ENCODE results near the gene TXLNA. TPM values are rescaled to one million over a fixed set of nuclear protein-coding genes. Genes with fewer than 3 reads are reported as not detected.
A peak's percentile ranks its signal among the peaks of the same experiment; 100 is the strongest.

The TXLNA gene
- total RNA-seq, 2 experiments from 2014 or later, result 64.1 to 65.8 TPM

DNA sequence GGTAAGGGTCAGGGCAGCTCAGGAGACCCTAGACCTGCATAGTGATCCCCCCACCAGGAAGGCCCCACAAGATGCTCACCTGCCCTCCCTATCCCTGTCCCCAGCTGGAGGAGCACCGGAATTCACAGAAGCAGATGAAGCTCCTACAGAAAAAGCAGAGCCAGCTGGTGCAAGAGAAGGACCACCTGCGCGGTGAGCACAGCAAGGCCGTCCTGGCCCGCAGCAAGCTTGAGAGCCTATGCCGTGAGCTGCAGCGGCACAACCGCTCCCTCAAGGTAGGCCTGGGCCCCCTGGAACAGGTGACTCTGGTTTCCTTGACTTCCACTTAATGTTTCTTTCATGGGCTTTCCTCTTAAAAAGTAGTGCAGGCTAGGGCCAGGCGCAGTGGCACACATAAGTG is 8.4 kb downstream of the TXLNA start:
- H3K27ac Mint-ChIP-seq, result no peak overlapping the region
- no peak overlapping the region for H3K4me3 Mint-ChIP-seq
- no peak for DNase-seq
- no peaks in the 10 kb centered on the region for H3K9me3 Mint-ChIP-seq
- no peaks in the 10 kb centered on the region for H3K27me3 Mint-ChIP-seq
- peaks cover 39% of the 10 kb centered on the region for H3K4me1 Mint-ChIP-seq
- H3K36me3 Mint-ChIP-seq (ENCODE audit: low read depth), result peaks cover 70% of the 10 kb centered on the region
- CTCF ChIA-PET, result interaction anchor here (3.2 kb wide), 1 partner anchor 9 kb away, joined by 9 read pairs; no protein-coding TSS in a partner anchor
- POLR2A ChIA-PET, result no interaction called here

DNA sequence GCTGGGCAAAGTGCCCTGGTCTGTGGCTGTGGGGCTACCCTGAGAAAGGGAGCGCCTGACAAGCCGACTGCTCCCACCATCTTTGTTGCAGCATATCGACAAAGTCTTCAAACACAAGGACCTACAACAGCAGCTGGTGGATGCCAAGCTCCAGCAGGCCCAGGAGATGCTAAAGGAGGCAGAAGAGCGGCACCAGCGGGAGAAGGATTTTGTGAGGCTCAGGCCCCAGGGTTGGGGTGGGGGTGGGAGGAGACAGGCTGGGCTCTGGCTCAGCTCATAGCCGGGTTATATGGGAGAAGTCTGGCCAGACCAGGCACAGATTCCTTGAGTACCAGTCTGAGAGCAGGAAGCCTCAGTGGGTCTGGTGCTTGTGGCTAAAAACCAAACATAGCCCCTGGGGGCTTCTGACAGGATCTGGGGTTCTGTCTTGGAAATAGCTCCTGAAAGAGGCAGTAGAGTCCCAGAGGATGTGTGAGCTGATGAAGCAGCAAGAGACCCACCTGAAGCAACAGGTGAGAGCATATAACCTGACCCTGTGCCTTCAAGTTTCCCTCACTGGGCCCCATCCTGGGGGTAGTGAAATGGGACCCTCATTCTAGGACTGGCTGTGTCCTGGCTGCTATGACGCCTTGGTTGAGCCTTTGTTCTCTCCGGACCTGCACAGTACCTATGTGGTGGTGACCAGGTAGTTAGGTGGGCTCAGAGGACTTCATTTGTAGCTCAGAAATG is 12.9 kb downstream of the TXLNA start:
- DNase-seq, result no peak
- ChIA-PET CTCF (interaction anchor here (0.6 to 1.1 kb wide), 4 partner anchors 12 to 56 kb away, joined by 3 read pairs; no protein-coding TSS in a partner anchor), POLR2A (interaction anchor here (0.6 kb wide), 1 partner anchor 81 kb away, joined by 3 read pairs; no protein-coding TSS in a partner anchor)
- Mint-ChIP-seq H3K4me1 (peaks cover 54% of the 10 kb centered on the region), H3K4me3 (no peak overlapping the region), H3K9me3 (no peaks in the 10 kb centered on the region), H3K36me3 (ENCODE audit: low read depth) (peaks cover 88% of the 10 kb centered on the region), H3K27me3 (no peaks in the 10 kb centered on the region), H3K27ac (no peak overlapping the region)

DNA sequence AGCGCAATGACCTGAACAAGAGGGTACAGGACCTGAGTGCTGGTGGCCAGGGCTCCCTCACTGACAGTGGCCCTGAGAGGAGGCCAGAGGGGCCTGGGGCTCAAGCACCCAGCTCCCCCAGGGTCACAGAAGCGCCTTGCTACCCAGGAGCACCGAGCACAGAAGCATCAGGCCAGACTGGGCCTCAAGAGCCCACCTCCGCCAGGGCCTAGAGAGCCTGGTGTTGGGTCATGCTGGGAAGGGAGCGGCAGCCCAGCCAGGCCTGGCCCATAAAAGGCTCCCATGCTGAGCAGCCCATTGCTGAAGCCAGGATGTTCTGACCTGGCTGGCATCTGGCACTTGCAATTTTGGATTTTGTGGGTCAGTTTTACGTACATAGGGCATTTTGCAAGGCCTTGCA is 15.5 kb downstream of the TXLNA start:
- H3K4me1 Mint-ChIP-seq, result peaks cover 71% of the 10 kb centered on the region
- ChIA-PET POLR2A (interaction anchor here (0.6 kb wide), 1 partner anchor 13 kb away, joined by 9 read pairs; no protein-coding TSS in a partner anchor), CTCF (interaction anchor here (0.8 kb wide), 1 partner anchor 15 kb away, joined by 3 read pairs; the partner anchor contains the start of gene TXLNA)

DNA sequence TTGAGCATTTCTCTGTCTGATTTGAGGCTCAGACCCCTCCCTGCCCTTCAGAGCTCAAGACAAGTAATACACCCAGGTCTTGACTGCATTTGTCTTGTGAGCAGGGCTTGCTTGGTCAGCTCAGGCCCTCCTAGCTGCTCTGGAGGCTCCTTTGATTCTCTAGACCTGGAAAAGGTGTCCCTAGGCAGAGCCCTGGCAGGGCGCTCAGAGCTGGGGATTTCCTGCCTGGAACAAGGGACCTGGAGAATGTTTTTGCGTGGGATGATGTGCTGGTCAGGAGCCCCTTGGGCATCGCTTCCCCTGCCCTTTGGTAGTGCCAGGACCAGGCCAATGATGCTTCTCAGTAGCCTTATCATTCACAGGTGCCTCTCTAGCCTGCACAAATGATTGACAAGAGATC is 16.1 kb downstream of the TXLNA start:
- H3K27ac Mint-ChIP-seq, result peak overlapping the region; percentile 46

More for the DNA sequence above, 15.5 kb downstream of the TXLNA start:
- Mint-ChIP-seq H3K4me3 (no peak overlapping the region), H3K9me3 (no peaks in the 10 kb centered on the region), H3K27ac (peak overlapping the region; percentile 46), H3K27me3 (no peaks in the 10 kb centered on the region), H3K36me3 (ENCODE audit: low read depth) (peaks cover 78% of the 10 kb centered on the region)
- DNase-seq, result no peak

DNA sequence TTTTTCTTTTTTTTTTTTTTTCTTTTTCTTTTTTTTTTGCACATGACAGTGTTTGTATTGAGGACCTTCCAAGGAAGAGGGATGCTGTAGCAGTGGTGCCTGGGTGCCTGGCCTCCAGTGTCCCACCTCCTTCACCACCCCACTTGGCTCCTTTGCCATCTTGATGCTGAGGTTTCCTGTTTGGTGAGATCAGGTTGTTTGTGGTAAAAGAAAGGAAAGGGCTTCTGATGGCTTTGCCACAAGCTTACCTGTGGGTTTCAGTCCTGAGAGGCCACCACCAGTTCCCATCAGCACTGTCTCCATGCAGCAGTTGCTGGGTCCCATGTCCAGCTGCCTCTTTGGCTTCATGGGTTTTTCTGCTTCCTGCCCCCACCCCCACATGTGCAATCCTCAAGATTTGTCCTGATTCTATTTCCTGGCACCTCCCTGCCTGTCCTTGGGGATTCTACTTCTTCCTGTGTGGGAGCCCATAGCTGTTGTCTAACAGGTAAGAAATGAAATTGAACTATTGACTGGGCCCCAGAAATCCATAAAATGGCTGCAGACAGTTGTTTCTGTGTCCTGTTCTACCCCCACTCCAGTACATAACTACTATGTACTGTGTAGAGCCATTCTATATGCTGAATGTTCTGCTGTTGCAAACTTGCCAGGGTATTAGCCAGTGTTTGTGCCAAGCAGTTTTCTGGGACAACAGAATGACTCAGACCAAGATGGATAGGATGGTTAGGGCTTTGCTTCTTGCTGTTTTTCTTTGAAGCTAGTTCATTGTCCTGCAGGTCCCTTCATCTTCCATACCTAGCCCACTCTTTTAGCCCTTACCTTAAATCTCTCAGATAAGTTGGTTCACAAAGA is 16.7 kb downstream of the TXLNA start:
- POLR2A ChIA-PET, result no interaction called here
- Mint-ChIP-seq H3K4me1 (peaks cover 76% of the 10 kb centered on the region), H3K27me3 (no peaks in the 10 kb centered on the region), H3K36me3 (ENCODE audit: low read depth) (peaks cover 69% of the 10 kb centered on the region), H3K9me3 (no peaks in the 10 kb centered on the region), H3K27ac (peak overlapping the region; percentile 78), H3K4me3 (peak overlapping the region; percentile 60)
- DNase-seq, result peak; percentile 55
- CTCF ChIA-PET, result interaction anchor here (0.5 to 2.5 kb wide), 7 partner anchors 9 to 375 kb away, joined by 3 to 12 read pairs (median 4); partner anchors contain the start of genes IQCC and TXLNA

More for the DNA sequence above, 16.1 kb downstream of the TXLNA start:
- H3K4me1 Mint-ChIP-seq, result peaks cover 76% of the 10 kb centered on the region
- no peak for DNase-seq
- POLR2A ChIA-PET, result no interaction called here
- CTCF ChIA-PET, result interaction anchor here (0.5 to 0.8 kb wide), 2 partner anchors 15 to 374 kb away, joined by 3 read pairs; partner anchors contain the start of gene TXLNA
- no peaks in the 10 kb centered on the region for H3K27me3 Mint-ChIP-seq
- H3K9me3 Mint-ChIP-seq, result no peaks in the 10 kb centered on the region
- H3K36me3 Mint-ChIP-seq (ENCODE audit: low read depth), result peaks cover 73% of the 10 kb centered on the region
- H3K4me3 Mint-ChIP-seq, result peak overlapping the region; percentile 60

DNA sequence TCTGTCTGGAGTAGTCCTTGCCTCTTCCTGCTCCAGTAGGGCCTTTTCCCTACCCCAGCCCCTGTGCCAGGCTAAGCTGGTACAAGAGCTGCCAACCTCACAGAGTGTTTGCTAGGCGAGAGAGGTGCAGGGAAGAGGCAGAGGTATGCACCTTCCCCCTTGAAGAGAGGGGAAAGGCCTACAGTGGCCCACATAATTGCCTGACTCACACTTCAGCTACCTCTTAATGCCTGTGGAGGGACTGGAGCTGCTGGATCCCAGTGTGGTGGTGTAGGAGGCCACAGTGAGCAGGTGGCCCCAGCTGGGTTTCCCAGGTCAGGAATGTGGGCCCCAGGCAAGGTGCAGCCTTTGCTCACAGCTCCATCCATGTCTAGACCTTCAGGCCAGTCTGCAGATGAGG is 17.6 kb downstream of the TXLNA start:
- ChIA-PET CTCF (interaction anchor here (0.6 to 2.5 kb wide), 7 partner anchors 9 to 161 kb away, joined by 3 to 12 read pairs (median 9); partner anchors contain the start of genes FAM167B, IQCC and TXLNA), POLR2A (interaction anchor here (0.6 kb wide), 2 partner anchors 14 to 201 kb away, joined by 5 read pairs; no protein-coding TSS in a partner anchor)
- peaks cover 65% of the 10 kb centered on the region for H3K36me3 Mint-ChIP-seq (ENCODE audit: low read depth)
- no peaks in the 10 kb centered on the region for H3K9me3 Mint-ChIP-seq
- H3K4me3 Mint-ChIP-seq, result no peak overlapping the region
- H3K4me1 Mint-ChIP-seq, result peaks cover 81% of the 10 kb centered on the region
- no peak overlapping the region for H3K27ac Mint-ChIP-seq
- no peaks in the 10 kb centered on the region for H3K27me3 Mint-ChIP-seq
- DNase-seq, result no peak

DNA sequence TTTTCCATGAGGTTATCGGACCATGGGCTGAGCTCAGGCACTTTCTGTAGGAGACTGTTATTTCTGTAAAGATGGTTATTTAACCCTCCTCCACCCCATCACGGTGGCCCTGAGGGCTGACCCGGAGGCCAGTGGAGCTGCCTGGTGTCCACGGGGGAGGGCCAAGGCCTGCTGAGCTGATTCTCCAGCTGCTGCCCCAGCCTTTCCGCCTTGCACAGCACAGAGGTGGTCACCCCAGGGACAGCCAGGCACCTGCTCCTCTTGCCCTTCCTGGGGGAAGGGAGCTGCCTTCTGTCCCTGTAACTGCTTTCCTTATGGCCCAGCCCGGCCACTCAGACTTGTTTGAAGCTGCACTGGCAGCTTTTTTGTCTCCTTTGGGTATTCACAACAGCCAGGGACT is 18.4 kb downstream of the TXLNA start:
- H3K4me3 Mint-ChIP-seq, result no peak overlapping the region
- H3K27ac Mint-ChIP-seq, result no peak overlapping the region
- no peaks in the 10 kb centered on the region for H3K27me3 Mint-ChIP-seq
- POLR2A ChIA-PET, result interaction anchor here (0.6 kb wide), 3 partner anchors 15 to 200 kb away, joined by 3 to 5 read pairs (median 5); no protein-coding TSS in a partner anchor
- CTCF ChIA-PET, result interaction anchor here (0.6 to 2.5 kb wide), 7 partner anchors 10 to 162 kb away, joined by 3 to 12 read pairs (median 9); partner anchors contain the start of genes FAM167B and TXLNA
- peaks cover 61% of the 10 kb centered on the region for H3K36me3 Mint-ChIP-seq (ENCODE audit: low read depth)
- H3K4me1 Mint-ChIP-seq, result peaks cover 86% of the 10 kb centered on the region
- H3K9me3 Mint-ChIP-seq, result no peaks in the 10 kb centered on the region
- no peak for DNase-seq

DNA sequence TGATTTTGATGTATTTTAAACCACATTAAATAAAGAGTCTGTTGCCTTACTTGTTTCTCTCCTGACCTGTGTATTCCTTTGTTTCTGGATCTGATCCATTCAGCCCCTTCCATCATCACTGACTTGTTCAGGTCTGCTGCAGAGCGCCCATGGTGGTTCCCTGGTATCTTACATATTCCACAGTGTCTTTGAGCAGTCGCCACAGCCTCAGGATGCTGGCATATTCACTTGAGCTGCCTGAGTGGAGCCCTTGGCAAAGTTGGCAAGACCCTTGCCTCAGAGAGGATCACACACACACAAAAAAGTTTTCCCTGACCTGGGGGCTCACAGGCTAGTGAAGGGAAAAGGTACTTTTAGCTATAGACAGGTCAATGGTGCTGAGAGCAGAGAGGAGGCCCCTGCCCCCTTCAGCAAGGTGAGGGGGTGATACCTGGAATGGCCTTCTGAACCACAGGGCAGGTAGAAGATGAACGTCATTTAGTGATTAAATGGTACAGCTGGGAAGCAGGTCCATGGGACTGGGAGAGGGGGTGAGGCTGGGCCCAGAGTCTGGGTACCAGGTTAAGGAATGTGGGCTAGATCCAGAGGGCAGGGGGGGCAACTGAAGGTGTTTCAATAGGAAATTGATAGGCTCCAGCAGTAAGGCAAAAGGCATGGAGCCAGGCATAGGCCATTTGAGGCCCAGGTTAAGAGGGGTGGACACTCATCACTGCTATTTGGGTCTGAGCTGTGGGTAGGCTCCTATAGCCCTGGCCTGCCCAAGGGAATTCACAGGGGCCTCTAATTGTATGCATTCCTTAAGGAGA is 19.0 kb downstream of the TXLNA start:
- POLR2A ChIA-PET, result interaction anchor here (0.6 kb wide), 1 partner anchor 96 kb away, joined by 3 read pairs; no protein-coding TSS in a partner anchor

DNA sequence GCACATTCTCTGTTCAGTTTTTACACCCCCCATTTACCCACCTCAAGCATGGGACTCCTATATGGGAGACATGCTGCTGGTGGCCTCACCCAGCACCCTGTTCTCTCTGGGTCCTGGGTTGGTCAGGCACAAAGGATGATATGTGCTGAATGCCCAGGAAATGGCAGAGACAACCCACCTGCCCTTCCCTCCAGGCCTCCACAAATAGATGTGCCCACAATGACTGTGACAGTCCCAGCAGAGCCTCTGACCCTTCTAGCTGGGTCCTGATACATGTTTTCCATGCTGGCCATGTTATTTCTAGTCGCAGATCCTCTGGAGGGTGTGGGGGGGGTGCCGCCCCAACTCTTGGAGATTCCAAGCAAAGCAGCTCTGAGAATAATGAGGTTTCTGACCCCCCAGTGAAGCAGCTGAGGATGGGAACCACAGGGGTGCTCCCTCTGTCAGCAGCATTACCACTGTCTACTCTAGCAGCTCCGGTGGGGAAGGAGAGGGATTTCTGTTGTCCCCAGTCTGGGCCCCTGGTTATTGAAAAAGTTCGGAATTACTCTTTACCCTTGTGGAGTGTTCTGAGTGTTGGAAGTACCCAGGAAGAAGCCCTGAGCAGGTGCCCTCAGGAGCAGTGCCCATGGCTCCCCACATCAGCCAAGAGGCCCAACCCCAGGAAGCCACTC is 19.7 kb downstream of the TXLNA start:
- POLR2A ChIA-PET, result no interaction called here
- H3K9me3 Mint-ChIP-seq, result no peaks in the 10 kb centered on the region
- H3K27ac Mint-ChIP-seq, result peak overlapping the region; percentile 88
- no peaks in the 10 kb centered on the region for H3K27me3 Mint-ChIP-seq
- DNase-seq, result no peak
- H3K4me1 Mint-ChIP-seq, result peaks cover 81% of the 10 kb centered on the region
- H3K4me3 Mint-ChIP-seq, result no peak overlapping the region
- CTCF ChIA-PET, result interaction anchor here (0.6 to 2.2 kb wide), 5 partner anchors 10 to 153 kb away, joined by 3 to 9 read pairs (median 5); no protein-coding TSS in a partner anchor
- peaks cover 55% of the 10 kb centered on the region for H3K36me3 Mint-ChIP-seq (ENCODE audit: low read depth)

More for the DNA sequence above, 19.0 kb downstream of the TXLNA start:
- Mint-ChIP-seq H3K27ac (peak overlapping the region; percentile 7), H3K27me3 (no peaks in the 10 kb centered on the region), H3K36me3 (ENCODE audit: low read depth) (peaks cover 57% of the 10 kb centered on the region), H3K4me1 (peaks cover 83% of the 10 kb centered on the region), H3K9me3 (no peaks in the 10 kb centered on the region), H3K4me3 (no peak overlapping the region)
- no peak for DNase-seq
- CTCF ChIA-PET, result interaction anchor here (1.0 to 2.5 kb wide), 5 partner anchors 14 to 50 kb away, joined by 3 to 12 read pairs (median 9); partner anchors contain the start of genes FAM167B and TXLNA

DNA sequence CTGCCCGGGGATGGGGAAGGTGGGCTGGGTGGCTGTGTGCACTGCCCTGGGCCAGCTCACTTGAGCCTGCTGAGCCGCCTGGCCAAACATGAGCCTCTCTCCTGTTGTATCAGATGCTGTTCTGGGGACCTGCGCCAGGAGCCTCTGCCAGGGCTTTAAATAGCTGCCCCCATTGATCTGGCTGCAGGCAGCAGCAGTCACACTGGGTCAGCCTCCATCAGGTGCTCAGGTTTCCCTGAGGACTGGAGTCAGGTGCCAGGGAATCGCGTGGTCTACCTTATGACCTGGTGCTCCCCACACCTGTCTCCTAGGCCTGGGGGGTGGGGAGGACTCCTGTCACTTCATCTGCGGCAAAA is 20.2 kb downstream of the TXLNA start:
- no peak for DNase-seq
- H3K9me3 Mint-ChIP-seq, result no peaks in the 10 kb centered on the region
- CTCF ChIA-PET, result interaction anchor here (0.6 to 2.2 kb wide), 4 partner anchors 10 to 153 kb away, joined by 3 to 6 read pairs (median 4); no protein-coding TSS in a partner anchor
- H3K36me3 Mint-ChIP-seq (ENCODE audit: low read depth), result peaks cover 50% of the 10 kb centered on the region
- peak overlapping the region; percentile 88 for H3K27ac Mint-ChIP-seq
- H3K4me1 Mint-ChIP-seq, result peaks cover 79% of the 10 kb centered on the region
- peak overlapping the region; percentile 81 for H3K4me3 Mint-ChIP-seq
- H3K27me3 Mint-ChIP-seq, result no peaks in the 10 kb centered on the region
- POLR2A ChIA-PET, result interaction anchor here (0.8 kb wide), 1 partner anchor 16 kb away, joined by 3 read pairs; no protein-coding TSS in a partner anchor

Measured in activated CD4-positive, alpha-beta T cell treated with anti-CD3 and anti-CD28 coated beads, Interleukin-2, amount 10 ng/mL, durations not matched to agents 7 days and 5 days (primary cell).